Spleen (tissue), 11 donors: Measurements from ENCODE around the gene LCE1A. TPM values are rescaled to one million over a fixed set of nuclear protein-coding genes. Genes with fewer than 3 reads are reported as not detected.

Experiments used
- DNase-seq: peaks from one replicate; pipeline ENCODE4 v3.0.0-alpha.2; 2020
- H3K27ac ChIP-seq, 8 donors: fragments of 200-600 bp; sonication (generic) in 7 of 8; 1 replicate in 4 of 8; 2 replicates in 4 of 8; pipeline versions ENCODE4 v1.5.0 to v1.8.0; 2016 to 2021; ENCODE audit warnings: inconsistent platforms in 4 of 8, mild to moderate bottlenecking in 4 of 8, moderate library complexity in 1 of 8
- H3K27me3 ChIP-seq, 7 donors: fragments of 200-600 bp; sonication (generic) in 6 of 7; replicated peaks in 1 of 7; 1 replicate in 4 of 7; 2 replicates in 3 of 7; pipeline versions ENCODE4 v1.5.0 to v1.8.0; 2016 to 2021; ENCODE audit warnings: inconsistent platforms in 3 of 7, mild to moderate bottlenecking in 1 of 7
- H3K36me3 ChIP-seq, 6 donors: fragments of 200-600 bp; sonication (generic) in 5 of 6; 1 replicate in 4 of 6; 2 replicates in 2 of 6; pipeline versions ENCODE4 v1.5.0 to v1.8.0; 2016 to 2021; ENCODE audit warnings: inconsistent platforms in 2 of 6
- H3K4me1 ChIP-seq, 6 donors: fragments of 200-600 bp; sonication (generic) in 5 of 6; 1 replicate in 3 of 6; 2 replicates in 3 of 6; pipeline versions ENCODE4 v1.5.0 to v1.8.0; 2016 to 2021; ENCODE audit warnings: inconsistent platforms in 3 of 6
- H3K4me3 ChIP-seq, 8 donors: fragments of 200-600 bp; sonication (generic) in 7 of 8; 1 replicate in 4 of 8; 2 replicates in 4 of 8; pipeline versions ENCODE4 v1.5.0 to v1.8.0; 2016 to 2021; ENCODE audit warnings: inconsistent platforms in 4 of 8, mild to moderate bottlenecking in 4 of 8, moderate library complexity in 2 of 8
- H3K9me3 ChIP-seq, 8 donors: fragments of 200-600 bp; sonication (generic) in 7 of 8; 1 replicate in 4 of 8; 2 replicates in 4 of 8; pipeline versions ENCODE4 v1.5.0 to v1.8.0; 2016 to 2021; ENCODE audit warnings: inconsistent platforms in 4 of 8
- CTCF ChIP-seq, 11 experiments: fragments of 200-600 bp in 7 of 11; fragments of 450-650 bp in 4 of 11; sonication (generic) in 4 of 11; IDR thresholded peaks in 8 of 11; conservative IDR thresholded peaks in 3 of 11; 1 replicate in 7 of 11; 2 replicates in 4 of 11; pipeline versions ENCODE4 v1.4.0 to v1.8.0; 2016 to 2021; ENCODE audit warnings: antibody characterized with exemption in 11 of 11, inconsistent platforms in 4 of 11, mild to moderate bottlenecking in 1 of 11
- POLR2A ChIP-seq, 3 donors: fragments of 450-650 bp; IDR thresholded peaks; one replicate each; pipeline ENCODE4 v1.5.1; 2017; ENCODE audit warnings: antibody characterized with exemption in 3 of 3, mild to moderate bottlenecking in 1 of 3
- POLR2AphosphoS5 ChIP-seq, 3 donors: sonication (generic); formaldehyde crosslinking; IDR thresholded peaks; one replicate each; pipeline ENCODE4 v1.5.1; 2017; ENCODE audit warnings: antibody characterized with exemption in 3 of 3
- WGBS, 5 donors: extraction: QIAGEN DNeasy Blood & Tissue Kit in 3 of 5; methylation state at CpG; one replicate each; pipeline versions ENCODE4 v1.1.5 to v1.1.7; 2013 to 2018; 5-methylcytosine and 5-hydroxymethylcytosine counted together
- intact Hi-C: fragments of 100-400 bp; cut with DNase I; formaldehyde crosslinking; loops from one replicate; pipeline ENCODE4 v1.15.0; 2023; ENCODE audit warnings: low total_unique reads
- polyA plus RNA-seq, 3 donors: library from polyadenylated mRNA; stranded (reverse); fragments of 200-250 nt; gene quantifications; one replicate each; pipeline ENCODE4 v1.2.1, GENCODE V29; 2013
- total RNA-seq, 7 donors: library from RNA; depleted of rRNA in 3 of 7; stranded (reverse); fragments of >200 nt in 3 of 7; fragmentation: NEBNext Ultra II Directional in 4 of 7; extraction: Animal tissue kit (Norgen Biotek cat#: 25700) in 4 of 7; gene quantifications; one replicate each; pipeline versions ENCODE4 v1.1.0 to v1.2.1, GENCODE V29; 2016 to 2021
- donor health status: healthy with polysubstance abuse.
- donor health status: DM: no; HTN: no; CAD: no; lungs with moderate emphysema.
- donor health status: DM: no; HTN: no; CAD: no.
- donor health status: Bipolar disorder and iron deficiency.
- donor health status: healthy.
- donor health status: DM: no; HTN: no; CAD: no.
- donor health status: DM: yes; HTN: yes; CAD: no.

The LCE1A gene
- total and polyA plus RNA-seq, 10 donors: not detected

DNA sequence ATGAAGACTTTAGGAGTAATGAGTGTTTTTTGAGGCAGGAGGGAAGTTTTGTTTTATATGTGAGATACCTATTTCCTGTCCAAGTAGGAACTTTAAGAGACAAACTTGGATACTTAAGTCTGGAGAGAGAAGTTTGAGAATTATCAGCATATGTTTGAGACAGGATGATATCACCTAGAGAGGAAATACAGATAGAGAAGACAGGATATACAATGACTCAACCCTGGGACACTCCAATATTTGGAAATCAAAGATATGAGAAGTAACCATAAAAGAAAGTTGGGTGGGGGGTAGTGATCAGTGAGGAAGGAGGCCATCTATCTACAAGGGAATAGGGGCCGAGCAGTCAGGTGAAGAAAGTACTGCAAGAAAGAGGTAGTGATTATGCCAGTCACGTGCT is 39.0 kb downstream of the LCE1A start:
- intact Hi-C loops: no loop called here
- DNase-seq: no peak
- H3K36me3 ChIP-seq: no peaks in the 10 kb centered on the region
- H3K27me3 ChIP-seq: no peaks in the 10 kb centered on the region
- no peaks in the 10 kb centered on the region for H3K4me1 ChIP-seq
- no peak overlapping the region for H3K27ac ChIP-seq
- no peak for TF ChIP-seq POLR2AphosphoS5 (IDR thresholded peaks at IDR 0.05)
- no peak for TF ChIP-seq POLR2A (IDR thresholded peaks at IDR 0.05)
- TF ChIP-seq CTCF (IDR thresholded peaks at IDR 0.05 in 8 of 11, conservative IDR thresholded peaks at IDR 0.05 in 3 of 11): no peak
- WGBS, 5 donors: 74 to 86% (median 78%) methylated on average over 2 of the region's 2 CpGs
- no peak overlapping the region for H3K4me3 ChIP-seq
- no peaks in the 10 kb centered on the region for H3K9me3 ChIP-seq

DNA sequence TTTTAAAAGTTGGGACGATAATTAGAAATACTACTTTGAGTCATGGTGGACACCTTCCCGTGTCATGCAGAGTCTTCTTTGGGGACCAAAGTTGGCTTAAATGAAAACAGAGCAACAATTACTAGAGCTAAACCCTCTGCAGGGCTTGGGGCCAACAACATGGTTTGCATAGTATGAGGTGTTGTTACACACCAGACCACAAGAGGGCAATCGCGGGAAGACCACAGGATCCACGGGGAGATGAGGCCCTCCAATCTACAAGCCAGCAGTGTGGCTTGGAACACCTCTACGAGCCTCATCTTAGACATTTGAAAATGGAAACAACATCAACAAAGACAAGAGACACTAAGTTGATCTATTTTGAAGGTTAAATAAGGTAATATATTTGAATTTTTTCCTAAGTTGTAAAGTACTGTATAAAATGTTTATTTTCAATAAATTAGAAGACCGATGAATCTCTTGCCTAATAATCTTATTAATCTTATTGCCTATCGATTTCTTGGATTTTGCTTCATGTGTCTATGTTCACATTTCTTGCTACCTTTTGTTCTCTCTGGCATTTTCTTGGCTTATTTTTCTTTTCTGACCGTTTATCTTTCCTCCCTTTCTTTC is 42.6 kb downstream of the LCE1A start:
- TF ChIP-seq POLR2AphosphoS5 (IDR thresholded peaks at IDR 0.05) (no peak), CTCF (IDR thresholded peaks at IDR 0.05 in 8 of 11, conservative IDR thresholded peaks at IDR 0.05 in 3 of 11) (peak; percentile 27 to 78 (median 66))
- Histone ChIP-seq H3K27ac (no peak overlapping the region), H3K4me1 (no peaks in the 10 kb centered on the region), H3K27me3 (peaks cover 0 to 13% (median 0%) of the 10 kb centered on the region in 7 donors), H3K9me3 (no peaks in the 10 kb centered on the region), H3K36me3 (no peaks in the 10 kb centered on the region), H3K4me3 (no peak overlapping the region)
- DNase-seq: no peak
- intact Hi-C loops: no loop called here
- WGBS, 5 donors: 31 to 35% (median 33%) methylated on average over 9 of the region's 9 CpGs

DNA sequence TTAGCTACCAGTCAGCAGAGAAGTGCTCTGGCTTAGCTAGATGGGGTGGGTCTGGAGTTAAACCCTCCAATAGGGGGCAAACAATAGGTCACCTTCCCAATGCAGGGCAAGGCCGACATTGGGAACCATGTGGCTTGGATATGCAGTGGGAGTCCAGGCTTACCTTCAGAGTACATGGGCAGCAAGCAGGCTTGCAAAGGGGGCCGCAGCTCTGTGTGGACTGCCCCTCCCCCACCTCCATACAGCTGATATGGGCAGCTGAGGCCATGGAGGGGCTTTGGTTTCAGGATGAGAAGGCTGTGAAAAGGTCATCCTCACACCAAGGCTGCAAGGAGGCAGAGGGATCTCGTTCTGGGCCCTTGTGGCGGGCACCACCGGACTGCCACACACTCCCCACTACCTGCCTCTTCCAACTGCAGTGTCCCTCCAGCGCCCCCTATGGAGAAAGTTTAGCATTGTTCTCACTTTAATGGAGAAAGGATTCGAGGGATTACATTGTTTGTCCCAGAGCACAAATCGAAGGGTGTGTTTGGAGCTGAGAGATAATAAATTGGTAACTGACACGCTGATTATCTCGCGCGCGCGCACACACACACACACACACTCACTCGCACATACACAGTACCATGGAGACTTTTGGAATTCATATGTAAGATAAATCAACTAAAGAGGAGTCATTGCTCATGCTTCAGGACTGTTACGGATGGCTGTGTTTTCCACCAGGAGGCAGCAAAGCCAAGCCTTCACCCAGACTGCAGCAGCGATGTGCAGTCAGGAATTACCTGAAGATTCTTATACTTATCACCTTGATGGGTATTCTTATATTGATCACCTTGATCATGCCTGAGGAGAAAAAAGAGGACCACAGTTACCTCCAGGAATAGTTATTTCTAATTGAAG is 43.8 kb downstream of the LCE1A start:
- Histone ChIP-seq H3K4me3 (no peak overlapping the region), H3K36me3 (no peaks in the 10 kb centered on the region), H3K27me3 (peaks cover 0 to 15% (median 0%) of the 10 kb centered on the region in 7 donors), H3K27ac (no peak overlapping the region), H3K4me1 (no peaks in the 10 kb centered on the region), H3K9me3 (no peaks in the 10 kb centered on the region)
- no peak for TF ChIP-seq POLR2AphosphoS5 (IDR thresholded peaks at IDR 0.05)
- TF ChIP-seq POLR2A (IDR thresholded peaks at IDR 0.05): no peak
- TF ChIP-seq CTCF (IDR thresholded peaks at IDR 0.05 in 8 of 11, conservative IDR thresholded peaks at IDR 0.05 in 3 of 11): peak in 1 of 11 experiments; percentile 17
- DNase-seq: no peak
- intact Hi-C loops: no loop called here
- 47 to 64% (median 56%) methylated on average over 17 of the region's 17 CpGs for WGBS, 5 donors

DNA sequence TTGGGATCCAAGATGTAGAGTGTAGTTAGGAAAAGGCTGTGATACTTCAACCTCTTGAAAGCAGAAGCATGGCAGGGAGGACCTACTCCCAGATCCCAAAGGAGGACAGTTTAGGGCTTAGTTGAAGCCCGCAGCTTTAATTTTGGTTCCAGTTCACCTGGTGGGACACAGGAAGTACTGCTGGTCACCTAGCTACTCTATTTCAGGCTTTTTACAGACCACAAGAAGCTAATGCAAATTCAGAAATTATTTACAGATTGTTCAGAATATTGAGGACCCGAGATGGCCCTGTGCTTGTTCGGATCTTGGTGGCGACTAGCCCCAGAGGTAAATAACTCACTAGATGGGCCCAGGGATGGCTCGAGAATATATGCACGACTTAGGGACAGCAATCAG is 44.5 kb downstream of the LCE1A start:
- TF ChIP-seq POLR2A (IDR thresholded peaks at IDR 0.05) (no peak), POLR2AphosphoS5 (IDR thresholded peaks at IDR 0.05) (no peak), CTCF (IDR thresholded peaks at IDR 0.05 in 8 of 11, conservative IDR thresholded peaks at IDR 0.05 in 3 of 11) (no peak)
- H3K4me3 ChIP-seq: no peak overlapping the region
- no peak overlapping the region for H3K27ac ChIP-seq
- DNase-seq: no peak
- peaks cover 0 to 15% (median 0%) of the 10 kb centered on the region in 7 donors for H3K27me3 ChIP-seq
- H3K9me3 ChIP-seq: no peaks in the 10 kb centered on the region
- intact Hi-C loops: no loop called here
- 65 to 87% (median 81%) methylated on average over 6 of the region's 6 CpGs for WGBS, 5 donors
- no peaks in the 10 kb centered on the region for H3K4me1 ChIP-seq
- no peaks in the 10 kb centered on the region for H3K36me3 ChIP-seq
